Measurements from ENCODE around the gene FOXD1.

The FOXD1 gene

GRCh38 chr5:73438645-73439470 is 9.7 kb downstream of the FOXD1 start:
- DNase-seq: no peak

DNA sequence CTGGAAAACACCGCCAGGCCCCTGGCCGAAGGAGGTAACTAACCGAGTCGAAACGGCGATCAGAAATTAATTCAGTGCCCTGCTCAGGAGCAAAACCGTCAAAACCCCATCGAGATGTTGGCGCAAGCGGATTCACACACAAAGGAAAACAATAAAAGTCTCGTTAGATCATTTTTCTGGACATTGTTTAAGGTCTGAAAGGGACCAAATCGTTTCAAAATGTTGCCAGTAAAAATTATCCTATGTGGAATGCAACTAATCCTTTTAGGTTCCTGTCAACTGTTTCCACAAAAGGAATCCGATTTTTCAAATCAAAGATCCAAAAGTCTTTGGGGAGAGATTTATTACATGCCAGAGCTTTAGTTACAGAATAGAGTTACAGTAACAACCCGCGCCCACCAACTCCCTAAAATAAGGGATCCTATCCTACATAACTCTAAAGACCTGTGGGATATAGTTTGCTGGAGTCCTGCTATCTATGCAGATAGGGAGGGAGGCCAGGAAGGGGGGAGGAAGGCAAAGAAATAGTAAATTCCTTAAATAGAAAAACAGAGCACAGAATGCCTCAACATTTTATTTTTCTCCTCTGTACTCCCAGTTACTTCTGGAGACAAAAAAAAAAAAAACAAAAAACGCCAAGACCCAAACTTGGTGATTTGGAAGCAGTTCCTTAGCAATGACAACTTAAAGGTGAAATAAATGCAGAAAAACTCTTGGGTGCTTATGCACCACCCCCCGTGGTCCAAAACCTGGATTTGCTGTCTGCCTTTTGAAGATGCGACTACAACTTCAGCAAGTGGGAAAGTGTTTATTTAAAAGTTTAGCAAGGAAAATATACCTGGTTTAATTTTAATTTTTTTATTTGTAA is 10.6 kb downstream of the FOXD1 start:
- DNase-seq: no peak

- no peak for DNase-seq
Observed at GRCh38 chr5:73437101-73437776, 11.3 kb downstream of the FOXD1 start.

DNA sequence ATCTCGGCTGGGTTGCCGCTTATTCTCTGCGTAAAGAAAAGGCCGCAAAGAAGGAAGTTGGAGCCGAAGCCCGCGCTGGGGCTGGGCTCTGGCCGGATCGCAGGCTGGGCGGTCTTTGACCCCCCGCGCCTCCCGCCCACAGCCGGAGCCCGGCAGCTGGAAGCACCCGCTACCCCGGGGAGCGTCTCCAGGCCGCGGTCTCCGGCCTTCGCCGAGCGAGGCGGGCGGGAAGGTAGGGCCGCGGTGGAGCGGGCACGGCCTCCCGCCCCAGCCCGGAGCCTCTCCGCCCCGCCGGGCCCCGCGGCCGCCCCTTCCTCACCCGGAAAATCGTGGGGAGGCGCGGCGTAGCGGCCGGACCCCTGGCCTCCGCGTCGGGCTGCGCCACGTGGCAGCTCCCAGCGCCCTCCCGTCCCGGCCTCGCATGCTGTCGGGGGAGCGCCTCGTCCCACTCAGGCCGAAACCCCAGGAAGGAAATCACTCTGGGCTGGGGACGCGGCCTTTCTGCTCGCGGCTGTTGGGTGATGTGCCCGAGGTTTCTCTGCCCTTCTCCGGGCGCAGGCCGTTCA is 12.0 kb downstream of the FOXD1 start:
- DNase-seq: no peak

GRCh38 chr5:73435759-73436534 is 12.6 kb downstream of the FOXD1 start:
- peak; percentile 5 for DNase-seq

- DNase-seq: no peak
Observed at GRCh38 chr5:73434907-73435306, 13.7 kb downstream of the FOXD1 start.

DNA sequence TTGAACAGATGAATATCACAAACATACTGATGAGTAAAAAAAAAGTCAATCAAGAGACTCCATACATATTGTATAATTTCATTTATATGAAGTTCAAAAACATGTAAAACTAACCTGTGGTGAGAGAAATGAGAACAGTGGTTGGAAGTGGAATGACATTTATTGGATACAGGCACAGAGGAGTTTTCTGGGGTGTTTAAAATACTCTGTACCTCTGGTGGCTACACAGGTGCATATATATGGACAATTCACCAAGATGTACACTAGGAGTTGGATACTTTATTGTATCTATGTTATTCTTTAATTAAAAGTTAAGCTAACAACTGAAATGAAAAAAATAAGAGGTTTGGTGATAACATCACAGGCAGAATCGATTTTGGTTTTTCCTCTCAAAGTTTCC is 14.1 kb downstream of the FOXD1 start:
- DNase-seq: peak; percentile 5

- DNase-seq: peak; percentile 3
Observed at GRCh38 chr5:73433982-73434342, 14.6 kb downstream of the FOXD1 start.

- DNase-seq: no peak
Observed at GRCh38 chr5:73433272-73433981, 15.2 kb downstream of the FOXD1 start.

GRCh38 chr5:73431204-73431851 is 17.2 kb downstream of the FOXD1 start:
- DNase-seq: no peak

- no peak for DNase-seq
Observed at GRCh38 chr5:73426034-73426433, 22.5 kb downstream of the FOXD1 start.

DNA sequence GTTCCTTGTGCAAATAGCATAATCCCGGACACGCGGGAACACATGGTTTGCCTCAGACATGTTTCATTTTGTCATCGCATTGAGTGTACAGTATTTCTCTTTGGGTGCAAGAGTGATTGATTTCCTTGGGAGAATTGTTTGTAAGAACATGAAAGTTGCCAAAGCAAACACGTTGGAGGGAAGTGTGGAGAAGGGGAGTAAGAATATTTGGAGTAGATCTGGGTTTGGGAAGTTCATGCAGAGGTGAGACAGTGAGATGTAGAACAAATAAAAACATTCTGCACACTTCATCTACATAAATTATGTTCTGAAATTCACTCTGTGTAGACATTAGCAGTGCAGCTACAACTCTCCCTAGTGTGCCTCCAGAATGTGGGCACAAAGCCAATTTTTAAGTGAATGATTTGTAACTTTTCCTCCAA is 24.0 kb downstream of the FOXD1 start:
- no peak for DNase-seq

- no peak for DNase-seq
Observed at GRCh38 chr5:73422164-73422563, 26.4 kb downstream of the FOXD1 start.

- no peak for DNase-seq
Observed at GRCh38 chr5:73420666-73421065, 27.9 kb downstream of the FOXD1 start.

GRCh38 chr5:73419465-73420390 is 28.8 kb downstream of the FOXD1 start:
- no peak for DNase-seq

DNA sequence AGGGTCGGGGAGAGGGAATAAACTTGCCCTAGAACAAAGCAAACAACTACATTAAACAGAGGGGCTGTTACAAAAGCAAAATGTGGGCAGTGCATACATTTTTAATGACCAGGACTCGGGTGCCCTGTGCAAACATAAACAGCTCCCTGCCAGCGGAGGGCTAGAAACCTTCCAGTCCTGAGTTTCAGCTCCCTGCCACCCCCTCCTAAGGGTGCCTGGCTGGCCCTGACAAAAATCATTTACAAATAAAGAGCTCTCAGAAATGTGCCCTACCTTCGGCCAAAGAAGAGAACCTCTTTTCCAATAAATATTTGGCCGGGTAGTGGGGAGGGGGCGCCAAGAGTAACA is 29.5 kb downstream of the FOXD1 start:
- no peak for DNase-seq

DNA sequence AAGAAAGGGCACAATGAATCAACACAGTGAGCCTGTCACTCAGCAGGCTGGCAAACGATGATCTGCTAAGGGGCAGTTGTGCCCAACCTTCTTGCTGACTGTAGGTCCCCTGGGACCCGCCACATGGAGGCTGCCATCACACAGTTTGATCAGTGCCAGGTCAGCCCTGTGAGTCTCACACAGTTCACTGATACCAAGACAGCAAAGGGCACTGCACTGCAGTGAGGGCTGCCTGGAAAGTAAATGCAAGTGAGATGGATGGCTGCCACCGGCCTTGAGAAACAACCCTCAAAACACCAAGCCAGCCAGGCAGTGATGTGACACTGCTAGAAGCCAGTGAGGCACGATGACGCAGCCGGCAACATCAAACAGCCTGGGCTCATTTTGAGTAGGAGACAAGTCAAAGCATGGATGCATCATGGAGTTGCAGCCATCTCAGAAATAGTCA is 30.3 kb downstream of the FOXD1 start:
- DNase-seq: peak; percentile 3

- DNase-seq: no peak
Observed at GRCh38 chr5:73417303-73418034, 31.1 kb downstream of the FOXD1 start.

DNA sequence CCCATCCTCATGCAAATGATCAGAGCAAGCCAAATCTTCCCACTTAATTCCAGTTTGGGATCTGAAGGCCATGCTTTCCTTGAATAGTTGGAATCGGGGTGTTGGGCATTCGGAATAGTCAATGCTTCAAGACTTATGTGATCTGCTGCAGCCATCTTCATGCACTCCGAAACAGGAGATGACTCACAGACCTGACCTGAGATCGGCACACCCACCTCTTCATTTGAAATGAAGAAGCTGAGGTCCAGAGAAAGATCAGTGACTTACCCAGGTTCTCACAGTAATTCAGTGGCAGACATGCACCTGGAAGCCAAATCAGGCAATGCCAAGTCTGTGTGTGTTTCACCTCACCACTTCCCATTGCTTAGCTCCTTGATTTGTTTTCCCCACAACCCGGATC is 33.0 kb downstream of the FOXD1 start:
- no peak for DNase-seq
